HCT116 (cell line): Measurements from ENCODE around the gene ARHGEF17. TPM values are rescaled to one million over a fixed set of nuclear protein-coding genes. Genes with fewer than 3 reads are reported as not detected.

Experiments
- ATAC-seq: fragments of 200-7000 bp; cut with Tn5 transposase; 2 replicates; pipeline ENCODE4 v1.9.1; 2020; ENCODE audit warnings: mild to moderate bottlenecking, moderate library complexity
- BruUV-seq: library from RNA; stranded (reverse); fragments of 400-500 nt; replicated peaks from 2 replicates; lab custom pipeline; 2021; lab: Mats Ljungman, UMichigan
- CTCF ChIA-PET: fragments of 300-600 bp; sonication (Branson Sonifier 250); formaldehyde crosslinking; loops from one replicate; lab custom pipeline; 2021; ENCODE audit warnings: antibody characterized with exemption; lab: Charles Lee
- POLR2A ChIA-PET: fragments of 300-600, 350-600 bp; sonication (Branson Sonifier 250); formaldehyde crosslinking; loops from one replicate; lab custom pipeline; 2021; ENCODE audit warnings: antibody characterized with exemption; lab: Charles Lee
- RAD21 ChIA-PET, 2 experiments: fragments of 300-600 bp; sonication (Branson Sonifier 250); formaldehyde crosslinking; loops; one replicate each; lab custom pipeline; 2023; ENCODE audit warnings: low total read pairs in 2 of 2; ENCODE audit not compliant: uncharacterized antibody in 2 of 2, unreplicated experiment in 2 of 2, low non-redundant PET in 1 of 2; lab: Charles Lee
- DNase-seq: peaks from one replicate; pipeline ENCODE4 v3.0.0-alpha.2; 2010; ENCODE audit warnings: low read depth, low spot score
- H2AFZ ChIP-seq: fragments of 200-600 bp; shearing (Covaris generic), sonication (generic); 2 replicates; pipeline ENCODE4 v1.6.1; 2017; ENCODE audit warnings: low read depth, mixed run types, mixed read lengths, antibody characterized with exemption, low read length; ENCODE audit not compliant: poor library complexity, severe bottlenecking
- H3K27ac ChIP-seq: 2 replicates; pipeline ENCODE4 v1.5.1; 2012; ENCODE audit warnings: low read depth, low read length
- H3K27me3 ChIP-seq: fragments of 200-600 bp; sonication (generic); 2 replicates; pipeline ENCODE4 v1.6.1; 2016; ENCODE audit warnings: mixed run types, low read length, mixed read lengths; ENCODE audit not compliant: insufficient read depth
- H3K36me3 ChIP-seq, 2 experiments: fragments of 200-500 bp in 1 of 2; fragments of 200-600 bp in 1 of 2; sonication (Bioruptor generic) in 1 of 2; sonication (generic) in 1 of 2; 2 replicates each; pipeline versions ENCODE4 v1.5.1 to v1.6.1; 2014 to 2016; ENCODE audit warnings: low read length in 2 of 2, inconsistent platforms in 1 of 2, mixed read lengths in 1 of 2, mixed run types in 1 of 2; ENCODE audit not compliant: insufficient read depth in 2 of 2, control insufficient read depth in 1 of 2
- H3K4me1 ChIP-seq, 2 experiments: fragments of 200-600 bp in 1 of 2; sonication (generic) in 1 of 2; 2 replicates each; pipeline versions ENCODE4 v1.5.1 to v1.6.1; 2012 to 2017; ENCODE audit warnings: low read length in 2 of 2, inconsistent platforms in 1 of 2, mild to moderate bottlenecking in 1 of 2, mixed read lengths in 1 of 2, mixed run types in 1 of 2, moderate library complexity in 1 of 2; ENCODE audit not compliant: insufficient read depth in 2 of 2, control insufficient read depth in 1 of 2
- H3K4me2 ChIP-seq: fragments of 200-600 bp; sonication (generic); 2 replicates; pipeline ENCODE4 v1.6.1; 2017; ENCODE audit warnings: mixed run types, low read length, mixed read lengths
- H3K4me3 ChIP-seq, 2 experiments: fragments of 200-600 bp in 1 of 2; sonication (generic) in 1 of 2; replicated peaks in 1 of 2; 2 replicates each; pipeline ENCODE4 v1.5.1; 2011 to 2016; ENCODE audit warnings: low read length in 2 of 2, control low read depth in 1 of 2, low read depth in 1 of 2, mild to moderate bottlenecking in 1 of 2, mixed read lengths in 1 of 2, mixed run types in 1 of 2
- H3K79me2 ChIP-seq: fragments of 200-600 bp; sonication (generic); 2 replicates; pipeline ENCODE4 v1.6.1; 2017; ENCODE audit warnings: mild to moderate bottlenecking, mixed run types, low read length, moderate library complexity, mixed read lengths; ENCODE audit not compliant: insufficient read depth
- H3K9ac ChIP-seq: fragments of 200-600 bp; sonication (generic); 2 replicates; pipeline ENCODE4 v1.6.1; 2016; ENCODE audit warnings: low read length, mixed read lengths
- H3K9me2 ChIP-seq: fragments of 200-600 bp; sonication (generic), shearing (Covaris generic); 2 replicates; pipeline ENCODE4 v1.6.1; 2017; ENCODE audit warnings: mixed run types, mild to moderate bottlenecking, moderate library complexity; ENCODE audit not compliant: insufficient read depth
- H3K9me3 ChIP-seq, 2 experiments: fragments of 200-500 bp in 1 of 2; fragments of 200-600 bp in 1 of 2; sonication (Bioruptor generic) in 1 of 2; sonication (generic) in 1 of 2; 2 replicates each; pipeline ENCODE4 v1.6.1; 2014 to 2017; ENCODE audit warnings: low read length in 2 of 2, mixed read lengths in 2 of 2, inconsistent platforms in 1 of 2, low read depth in 1 of 2, mild to moderate bottlenecking in 1 of 2, mixed run types in 1 of 2, moderate library complexity in 1 of 2; ENCODE audit not compliant: control insufficient read depth in 1 of 2, insufficient read depth in 1 of 2
- H4K20me1 ChIP-seq: fragments of 200-600 bp; sonication (generic), shearing (Covaris generic); 2 replicates; pipeline ENCODE4 v1.6.1; 2017; ENCODE audit warnings: mixed run types, mild to moderate bottlenecking, moderate library complexity; ENCODE audit not compliant: insufficient read depth
- CBX3 ChIP-seq: IDR thresholded peaks from 2 replicates; pipeline ENCODE4 v1.6.1; 2012; ENCODE audit warnings: low read depth
- CEBPB ChIP-seq: IDR thresholded peaks from 2 replicates; pipeline ENCODE4 v1.6.1; 2012; ENCODE audit warnings: low read depth
- EGR1 ChIP-seq: IDR thresholded peaks from 2 replicates; pipeline ENCODE4 v1.6.1; 2012; ENCODE audit warnings: low read depth
- ELF1 ChIP-seq: IDR thresholded peaks from 2 replicates; pipeline ENCODE4 v1.6.1; 2012; ENCODE audit warnings: low read depth, borderline replicate concordance
- EZH2phosphoT487 ChIP-seq: fragments of 200-600 bp; IDR thresholded peaks from 2 replicates; pipeline ENCODE4 v1.6.1; 2018; ENCODE audit warnings: antibody characterized with exemption, borderline replicate concordance
- FOSL1 ChIP-seq: IDR thresholded peaks from 2 replicates; pipeline ENCODE4 v1.6.1; 2012; ENCODE audit warnings: low read depth
- JUND ChIP-seq: IDR thresholded peaks from 2 replicates; pipeline ENCODE4 v1.6.1; 2012
- POLR2A ChIP-seq: IDR thresholded peaks from 2 replicates; pipeline ENCODE4 v1.7.0; 2011; ENCODE audit warnings: borderline replicate concordance; ENCODE audit not compliant: insufficient read depth, insufficient read length; ENCODE audit errors: extremely low read depth
- POLR2AphosphoS5 ChIP-seq: IDR thresholded peaks from 2 replicates; pipeline ENCODE4 v1.6.1; 2011; ENCODE audit warnings: mild to moderate bottlenecking, low read depth, low read length, moderate library complexity
- RAD21 ChIP-seq: IDR thresholded peaks from 2 replicates; pipeline ENCODE4 v1.6.1; 2012; ENCODE audit warnings: low read depth, mild to moderate bottlenecking
- SIN3A ChIP-seq: IDR thresholded peaks from 2 replicates; pipeline ENCODE4 v1.6.1; 2012; ENCODE audit warnings: low read depth
- SRF ChIP-seq: IDR thresholded peaks from 2 replicates; pipeline ENCODE4 v1.6.1; 2012; ENCODE audit warnings: low read depth
- TCF7L2 ChIP-seq: IDR thresholded peaks from 2 replicates; pipeline ENCODE4 v1.7.0; 2011; ENCODE audit warnings: borderline replicate concordance, inconsistent platforms; ENCODE audit not compliant: insufficient read depth, insufficient read length; ENCODE audit errors: extremely low read depth
- YY1 ChIP-seq: IDR thresholded peaks from 2 replicates; pipeline ENCODE4 v1.6.1; 2011; ENCODE audit warnings: low read length, low read depth, moderate library complexity, mild to moderate bottlenecking; ENCODE audit not compliant: insufficient replicate concordance; ENCODE audit errors: extremely low read depth
- ZFX ChIP-seq: fragments of 450-650 bp; IDR thresholded peaks from 2 replicates; pipeline ENCODE4 v1.6.1; 2017
- ZNF274 ChIP-seq: fragments of 200-500 bp; sonication (Bioruptor generic); IDR thresholded peaks from 2 replicates; pipeline ENCODE4 v1.6.1; 2014; ENCODE audit warnings: mild to moderate bottlenecking, low read depth, low read length, inconsistent platforms
- intact Hi-C: fragments of 100-400 bp; cut with micrococcal nuclease; formaldehyde crosslinking; loops from 2 replicates; pipeline ENCODE4 v1.10.0; 2022
- total RNA-seq: library from RNA; stranded (reverse); gene quantifications from one replicate; pipeline ENCODE4 v1.2.1, GENCODE V29; 2021; ENCODE audit not compliant: unreplicated experiment
- TF ChIP-seq, protein P1 (sequence below): IDR thresholded peaks from 2 replicates; pipeline ENCODE4 v1.6.1; 2011; ENCODE audit warnings: mild to moderate bottlenecking, low read length, moderate library complexity; ENCODE audit not compliant: insufficient replicate concordance; ENCODE audit errors: extremely low read depth
- TF ChIP-seq, protein P2 (sequence below): IDR thresholded peaks from 2 replicates; pipeline ENCODE4 v1.6.1; 2012

ARHGEF17 gene
- total RNA-seq, 1 experiment from 2014 or later: 18.2 TPM

DNA sequence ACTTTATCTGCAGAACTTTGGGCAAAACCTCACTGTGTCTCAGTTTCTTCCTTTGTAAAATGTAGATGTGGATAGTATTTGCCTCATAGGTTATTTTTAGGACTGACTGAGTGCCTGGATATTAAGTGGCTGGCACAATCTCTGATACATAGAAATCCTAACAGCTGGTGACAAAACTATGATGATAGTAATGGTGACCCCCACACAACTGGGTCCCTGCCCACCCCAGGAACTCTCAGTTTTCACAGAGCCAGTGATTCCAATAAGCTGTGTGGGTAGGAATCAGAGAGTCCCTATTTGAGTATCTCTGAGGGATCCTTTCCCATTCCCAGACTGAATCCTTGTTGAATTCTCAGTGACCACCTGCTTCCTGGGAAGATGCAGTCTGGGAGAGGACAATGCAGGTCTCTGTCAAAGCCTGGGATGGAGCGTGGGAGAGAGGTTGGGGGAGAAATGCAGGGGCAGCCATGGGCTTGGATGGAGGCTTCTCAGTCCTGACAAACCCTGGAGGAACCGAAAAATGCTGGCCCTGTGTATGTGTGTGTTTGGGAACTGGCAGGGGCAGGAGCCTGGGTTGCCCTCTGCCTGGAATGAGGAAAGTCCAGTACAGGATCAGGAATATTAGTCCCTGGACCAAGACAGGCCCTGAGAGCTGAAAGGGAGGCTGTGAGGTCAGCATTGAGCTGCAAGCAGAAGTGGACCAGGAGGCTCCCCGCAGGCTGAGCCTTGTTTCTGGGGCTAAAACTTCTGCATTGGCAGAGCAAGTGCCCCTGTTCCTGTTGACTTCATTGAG lies 42.0 kb upstream of the ARHGEF17 start:
- Histone ChIP-seq H3K9ac (no peak overlapping the region), H2AFZ (no peak overlapping the region), H3K4me2 (no peak overlapping the region), H3K36me3 (no peaks in the 10 kb centered on the region), H3K4me1 (peaks cover 2 to 10% of the 10 kb centered on the region in 2 experiments; a peak in 2 of 4 replicates), H3K9me3 (no peaks in the 10 kb centered on the region), H3K27me3 (peaks cover 5% of the 10 kb centered on the region; the same call in 1 of the 2 replicates), H3K9me2 (no peaks in the 10 kb centered on the region), H4K20me1 (no peaks in the 10 kb centered on the region), H3K4me3 (no peak overlapping the region), H3K27ac (no peak overlapping the region), H3K79me2 (no peaks in the 10 kb centered on the region)
- TF ChIP-seq SIN3A (no peak), RAD21 (no peak), FOSL1 (no peak), CBX3 (no peak), CEBPB (no peak), POLR2AphosphoS5 (no peak), YY1 (no peak), ELF1 (no peak), SRF (no peak), JUND (no peak), ZNF274 (no peak), ZFX (no peak)
- intact Hi-C loops: no loop called here
- POLR2A ChIA-PET: no interaction called here
- RAD21 ChIA-PET: no interaction called here
- BruUV-seq: no TSS peak
- CTCF ChIA-PET: no interaction called here
- DNase-seq (no peak), ATAC-seq (no peak)

DNA sequence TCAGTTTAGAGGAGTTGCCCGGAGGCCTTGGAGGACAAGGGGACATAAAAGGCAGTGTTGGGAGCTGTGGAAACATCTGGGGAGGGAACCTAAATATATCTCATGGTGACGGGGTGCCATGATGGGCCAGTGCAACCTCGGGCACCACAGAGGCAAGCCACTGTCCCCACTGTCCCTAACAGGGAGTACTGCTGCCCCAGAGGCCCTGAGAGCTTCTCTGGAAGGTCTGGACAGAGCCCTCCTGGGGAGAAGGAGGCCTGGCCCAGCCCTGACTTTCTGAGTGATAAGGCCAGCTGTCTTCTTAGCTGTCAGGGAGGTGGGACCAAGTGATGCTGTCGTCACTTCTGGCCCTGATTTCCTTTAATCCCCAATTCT lies 41.4 kb upstream of the ARHGEF17 start:
- peaks cover 2 to 10% of the 10 kb centered on the region in 2 experiments; a peak in 2 of 4 replicates for H3K4me1 ChIP-seq
- H3K9ac ChIP-seq: no peak overlapping the region
- ATAC-seq (no peak), DNase-seq (no peak)
- H3K4me2 ChIP-seq: no peak overlapping the region
- no peak overlapping the region for H2AFZ ChIP-seq
- H3K79me2 ChIP-seq: no peaks in the 10 kb centered on the region
- ChIA-PET POLR2A (no interaction called here), RAD21 (no interaction called here), CTCF (no interaction called here)
- H3K27ac ChIP-seq: no peak overlapping the region
- H3K27me3 ChIP-seq: peaks cover 5% of the 10 kb centered on the region; the same call in 1 of the 2 replicates
- H3K9me2 ChIP-seq: no peaks in the 10 kb centered on the region
- intact Hi-C loops: no loop called here
- no peaks in the 10 kb centered on the region for H4K20me1 ChIP-seq
- H3K4me3 ChIP-seq: no peak overlapping the region
- no peaks in the 10 kb centered on the region for H3K36me3 ChIP-seq
- BruUV-seq: no TSS peak
- H3K9me3 ChIP-seq: no peaks in the 10 kb centered on the region
- TF ChIP-seq YY1 (no peak), CBX3 (no peak), EZH2phosphoT487 (no peak), POLR2A (no peak), SIN3A (no peak), TCF7L2 (no peak), EGR1 (no peak), POLR2AphosphoS5 (no peak), ELF1 (no peak), JUND (no peak), FOSL1 (no peak), ZNF274 (no peak)
- TF ChIP-seq, protein P1, sequence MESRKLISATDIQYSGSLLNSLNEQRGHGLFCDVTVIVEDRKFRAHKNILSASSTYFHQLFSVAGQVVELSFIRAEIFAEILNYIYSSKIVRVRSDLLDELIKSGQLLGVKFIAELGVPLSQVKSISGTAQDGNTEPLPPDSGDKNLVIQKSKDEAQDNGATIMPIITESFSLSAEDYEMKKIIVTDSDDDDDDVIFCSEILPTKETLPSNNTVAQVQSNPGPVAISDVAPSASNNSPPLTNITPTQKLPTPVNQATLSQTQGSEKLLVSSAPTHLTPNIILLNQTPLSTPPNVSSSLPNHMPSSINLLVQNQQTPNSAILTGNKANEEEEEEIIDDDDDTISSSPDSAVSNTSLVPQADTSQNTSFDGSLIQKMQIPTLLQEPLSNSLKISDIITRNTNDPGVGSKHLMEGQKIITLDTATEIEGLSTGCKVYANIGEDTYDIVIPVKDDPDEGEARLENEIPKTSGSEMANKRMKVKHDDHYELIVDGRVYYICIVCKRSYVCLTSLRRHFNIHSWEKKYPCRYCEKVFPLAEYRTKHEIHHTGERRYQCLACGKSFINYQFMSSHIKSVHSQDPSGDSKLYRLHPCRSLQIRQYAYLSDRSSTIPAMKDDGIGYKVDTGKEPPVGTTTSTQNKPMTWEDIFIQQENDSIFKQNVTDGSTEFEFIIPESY: no peak
- TF ChIP-seq, protein P2, sequence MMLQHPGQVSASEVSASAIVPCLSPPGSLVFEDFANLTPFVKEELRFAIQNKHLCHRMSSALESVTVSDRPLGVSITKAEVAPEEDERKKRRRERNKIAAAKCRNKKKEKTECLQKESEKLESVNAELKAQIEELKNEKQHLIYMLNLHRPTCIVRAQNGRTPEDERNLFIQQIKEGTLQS: no peak
